IPS-18a (cell line): ENCODE measurements around the gene PRIMPOL.
A peak's percentile ranks its signal among the peaks of the same experiment; 100 is the strongest.
"Not testable (repeated sequence)": the region's sequence is repeated elsewhere in the genome, so short reads cannot be mapped to it uniquely, and the experiment has no call there.

Source experiments
- H3K27ac ChIP-seq: one replicate; pipeline ENCODE4 v1.5.1; 2013; ENCODE audit warnings: low read length
- H3K27me3 ChIP-seq: one replicate; pipeline ENCODE4 v1.6.1; 2013; ENCODE audit warnings: mild to moderate bottlenecking, low read length; ENCODE audit not compliant: control insufficient read depth, insufficient read depth
- H3K36me3 ChIP-seq: one replicate; pipeline ENCODE4 v1.6.1; 2013; ENCODE audit warnings: low read depth, low read length; ENCODE audit not compliant: control insufficient read depth
- H3K4me1 ChIP-seq: one replicate; pipeline ENCODE4 v1.6.1; 2013; ENCODE audit warnings: low read depth, low read length; ENCODE audit not compliant: control insufficient read depth
- H3K4me3 ChIP-seq: one replicate; pipeline ENCODE4 v1.5.1; 2013; ENCODE audit warnings: low read length
- H3K9ac ChIP-seq: one replicate; pipeline ENCODE4 v1.6.1; 2013; ENCODE audit warnings: mild to moderate bottlenecking, low read length, moderate library complexity
- H3K9me3 ChIP-seq: one replicate; pipeline ENCODE4 v1.6.1; 2013; ENCODE audit warnings: low read depth, low read length; ENCODE audit not compliant: control insufficient read depth

The PRIMPOL gene

GRCh38 chr4:184620212-184620867, 29.2 kb upstream of the PRIMPOL start:
- Histone ChIP-seq H3K27me3 (no peaks in the 10 kb centered on the region), H3K9me3 (no peaks in the 10 kb centered on the region), H3K36me3 (no peaks in the 10 kb centered on the region), H3K9ac (no peak overlapping the region), H3K4me3 (no peak overlapping the region), H3K27ac (no peak overlapping the region), H3K4me1 (peaks cover 24% of the 10 kb centered on the region)

- H3K36me3 ChIP-seq, result no peaks in the 10 kb centered on the region
- H3K27ac ChIP-seq, result no peak overlapping the region
- H3K9ac ChIP-seq, result no peak overlapping the region
- no peaks in the 10 kb centered on the region for H3K27me3 ChIP-seq
- no peak overlapping the region for H3K4me3 ChIP-seq
- H3K4me1 ChIP-seq, result peaks cover 26% of the 10 kb centered on the region
- H3K9me3 ChIP-seq, result no peaks in the 10 kb centered on the region
Measured at GRCh38 chr4:184621518-184621917, 28.0 kb upstream of the PRIMPOL start.

GRCh38 chr4:184624504-184624903, 25.0 kb upstream of the PRIMPOL start:
- not testable (repeated sequence) for H3K9ac ChIP-seq, H3K27ac ChIP-seq, H3K9me3 ChIP-seq, H3K27me3 ChIP-seq, H3K4me3 ChIP-seq
- Histone ChIP-seq H3K36me3 (peaks cover 15% of the 10 kb centered on the region), H3K4me1 (peaks cover 26% of the 10 kb centered on the region)

- Histone ChIP-seq H3K4me1 (peaks cover 26% of the 10 kb centered on the region), H3K36me3 (peaks cover 20% of the 10 kb centered on the region), H3K9me3 (no peaks in the 10 kb centered on the region), H3K4me3 (no peak overlapping the region), H3K27ac (no peak overlapping the region), H3K27me3 (no peaks in the 10 kb centered on the region), H3K9ac (no peak overlapping the region)
Measured at GRCh38 chr4:184624972-184625554, 24.5 kb upstream of the PRIMPOL start.

- Histone ChIP-seq H3K36me3 (peaks cover 29% of the 10 kb centered on the region), H3K4me1 (peaks cover 26% of the 10 kb centered on the region), H3K4me3 (peak overlapping the region; percentile 12), H3K27ac (peak overlapping the region; percentile 46)
- not testable (repeated sequence) for H3K27me3 ChIP-seq, H3K9me3 ChIP-seq, H3K9ac ChIP-seq
Measured at GRCh38 chr4:184625783-184626596, 23.5 kb upstream of the PRIMPOL start.

- Histone ChIP-seq H3K9ac (no peak overlapping the region), H3K4me3 (no peak overlapping the region), H3K9me3 (no peaks in the 10 kb centered on the region), H3K4me1 (peaks cover 26% of the 10 kb centered on the region), H3K27ac (no peak overlapping the region), H3K27me3 (no peaks in the 10 kb centered on the region), H3K36me3 (peaks cover 44% of the 10 kb centered on the region)
Measured at GRCh38 chr4:184628103-184628502, 21.4 kb upstream of the PRIMPOL start.

- Histone ChIP-seq H3K4me1 (peaks cover 7% of the 10 kb centered on the region), H3K27me3 (no peaks in the 10 kb centered on the region), H3K36me3 (peaks cover 82% of the 10 kb centered on the region), H3K27ac (no peak overlapping the region), H3K4me3 (no peak overlapping the region), H3K9me3 (no peaks in the 10 kb centered on the region), H3K9ac (no peak overlapping the region)
Measured at GRCh38 chr4:184632842-184633241, 16.7 kb upstream of the PRIMPOL start.

GRCh38 chr4:184635381-184635780, 14.2 kb upstream of the PRIMPOL start:
- Histone ChIP-seq H3K27ac (no peak overlapping the region), H3K36me3 (peaks cover 67% of the 10 kb centered on the region), H3K9ac (no peak overlapping the region), H3K9me3 (no peaks in the 10 kb centered on the region), H3K4me3 (no peak overlapping the region), H3K27me3 (no peaks in the 10 kb centered on the region), H3K4me1 (no peaks in the 10 kb centered on the region)

- Histone ChIP-seq H3K9me3 (no peaks in the 10 kb centered on the region), H3K9ac (no peak overlapping the region), H3K4me3 (no peak overlapping the region), H3K27ac (no peak overlapping the region), H3K4me1 (peaks cover 3% of the 10 kb centered on the region), H3K27me3 (no peaks in the 10 kb centered on the region), H3K36me3 (peaks cover 63% of the 10 kb centered on the region)
Measured at GRCh38 chr4:184636144-184636543, 13.4 kb upstream of the PRIMPOL start.

- H3K36me3 ChIP-seq, result peaks cover 61% of the 10 kb centered on the region
Measured at GRCh38 chr4:184636897-184637296, 12.6 kb upstream of the PRIMPOL start.

GRCh38 chr4:184641022-184641421, 8.5 kb upstream of the PRIMPOL start:
- Histone ChIP-seq H3K4me1 (peaks cover 28% of the 10 kb centered on the region), H3K9ac (no peak overlapping the region), H3K27ac (no peak overlapping the region), H3K4me3 (no peak overlapping the region), H3K36me3 (peaks cover 29% of the 10 kb centered on the region), H3K9me3 (no peaks in the 10 kb centered on the region), H3K27me3 (no peaks in the 10 kb centered on the region)

More at GRCh38 chr4:184636897-184637296, 12.6 kb upstream of the PRIMPOL start:
- Histone ChIP-seq H3K4me3 (no peak overlapping the region), H3K4me1 (peaks cover 4% of the 10 kb centered on the region), H3K9me3 (no peaks in the 10 kb centered on the region), H3K27ac (no peak overlapping the region), H3K27me3 (no peaks in the 10 kb centered on the region), H3K9ac (no peak overlapping the region)
